Raji (cell line): ENCODE data around the gene THSD7A.

Experiments
- POLR2A ChIP-seq: IDR thresholded peaks from 2 replicates; pipeline ENCODE4 v1.6.1; 2011; ENCODE audit warnings: low read depth, low read length, control low read depth; ENCODE audit not compliant: insufficient read depth

The THSD7A gene

DNA sequence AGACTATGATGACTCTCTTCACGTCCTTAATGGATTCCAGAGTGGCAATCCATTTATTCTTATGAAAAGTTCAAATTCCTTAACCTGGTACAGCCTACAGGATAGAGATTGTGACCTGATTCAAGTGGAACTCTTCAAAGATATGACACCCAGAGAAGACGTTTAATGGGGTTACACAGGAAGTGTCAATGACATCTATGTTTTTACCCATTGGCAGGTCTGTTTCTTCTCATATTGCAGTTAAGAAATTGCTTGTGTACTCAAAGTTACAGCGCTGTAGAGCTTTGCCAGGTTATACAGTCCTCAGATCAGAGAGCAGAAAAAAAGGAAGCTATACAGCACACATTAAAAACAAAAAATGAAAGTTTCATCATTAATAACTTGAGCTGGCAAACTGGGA is 367.4 kb downstream of the THSD7A start:
- no peak for TF ChIP-seq POLR2A

DNA sequence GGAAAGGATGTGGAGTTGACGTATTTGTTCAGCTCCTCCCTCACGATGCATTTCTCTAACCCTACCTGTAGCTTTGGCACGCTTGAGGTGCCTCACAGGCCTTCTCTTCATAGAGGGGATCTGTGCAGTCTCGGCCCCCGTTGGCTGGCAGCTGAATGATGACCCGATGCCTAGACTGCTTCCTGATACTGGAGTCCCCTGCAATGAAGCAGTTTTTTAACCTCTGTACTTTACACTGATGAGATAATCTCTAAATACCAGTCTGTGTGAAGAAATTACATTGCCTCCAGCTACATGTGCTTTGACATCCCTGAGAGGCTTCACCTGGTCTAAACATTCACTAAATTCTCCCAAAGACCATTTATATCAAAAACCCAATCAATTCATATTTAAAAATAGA is 370.1 kb downstream of the THSD7A start:
- TF ChIP-seq POLR2A, result no peak

DNA sequence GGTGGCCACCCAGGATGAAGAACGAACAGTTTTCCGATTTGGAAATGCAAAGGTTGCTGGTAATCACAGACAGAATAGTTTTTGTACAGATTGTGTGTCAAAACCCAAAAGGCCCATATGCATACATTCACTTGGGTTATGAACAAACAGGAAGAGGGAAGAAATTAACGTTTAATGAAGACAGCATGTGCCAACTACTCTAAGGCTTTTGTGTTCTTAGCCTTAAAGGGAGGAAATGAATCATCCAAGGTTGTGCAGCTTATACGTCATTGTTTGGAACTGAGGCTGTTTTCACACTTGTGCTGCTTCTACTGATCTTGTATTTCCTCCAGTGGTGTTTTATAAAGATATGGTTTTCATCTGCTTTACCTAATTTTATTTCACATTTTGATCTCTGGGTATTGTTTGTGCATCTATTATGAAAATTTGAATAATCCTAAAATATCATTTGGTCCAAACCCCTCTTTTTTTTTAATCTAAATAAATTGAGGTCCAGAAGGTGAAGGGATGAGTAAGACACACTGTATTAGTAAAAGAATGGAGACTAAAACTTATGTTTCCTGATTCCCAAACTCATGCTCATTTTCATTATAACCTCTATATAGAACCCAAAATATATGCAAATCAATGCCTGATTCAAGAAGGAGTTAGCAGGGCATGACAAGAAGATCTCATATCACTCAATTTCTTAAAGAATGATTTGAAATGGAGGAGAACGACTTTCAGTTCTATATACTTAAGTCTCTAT is 373.1 kb downstream of the THSD7A start:
- TF ChIP-seq POLR2A, result no peak

DNA sequence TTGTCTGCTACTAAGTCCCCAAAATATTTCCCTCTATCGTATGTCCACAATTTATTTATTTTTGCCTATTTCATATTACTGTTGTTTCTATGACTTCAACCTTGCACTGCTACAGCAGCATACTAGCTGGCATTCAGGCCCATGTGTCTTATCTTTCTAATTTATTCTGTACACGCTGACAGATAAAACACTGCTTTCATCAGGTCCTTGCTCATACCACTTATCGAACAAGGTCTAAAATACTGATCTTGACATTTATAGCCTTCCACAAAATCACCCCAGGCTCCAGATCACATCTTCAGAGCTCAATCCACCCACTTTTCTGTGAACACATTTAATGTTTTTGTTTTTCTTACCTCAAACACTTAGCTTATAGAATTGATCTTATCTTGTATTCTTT is 374.6 kb downstream of the THSD7A start:
- no peak for TF ChIP-seq POLR2A

DNA sequence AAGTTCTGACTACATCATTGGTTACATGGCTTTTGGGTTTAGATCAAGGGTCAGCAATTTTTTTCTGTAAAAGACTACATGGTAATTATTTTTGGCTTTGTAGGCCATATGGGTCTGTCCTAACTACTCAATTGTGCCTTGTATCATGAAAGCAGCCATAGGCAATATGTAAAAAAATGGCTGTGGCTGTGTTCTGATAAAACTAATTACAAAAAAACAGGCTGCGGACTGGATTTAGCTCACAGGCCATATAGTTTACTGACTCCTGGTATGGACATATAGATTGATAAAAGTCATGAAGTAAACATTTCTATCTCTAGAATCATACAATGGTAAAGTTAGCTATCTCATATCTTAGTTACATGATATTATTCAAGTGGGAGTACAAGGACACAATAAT is 375.4 kb downstream of the THSD7A start:
- no peak for TF ChIP-seq POLR2A

DNA sequence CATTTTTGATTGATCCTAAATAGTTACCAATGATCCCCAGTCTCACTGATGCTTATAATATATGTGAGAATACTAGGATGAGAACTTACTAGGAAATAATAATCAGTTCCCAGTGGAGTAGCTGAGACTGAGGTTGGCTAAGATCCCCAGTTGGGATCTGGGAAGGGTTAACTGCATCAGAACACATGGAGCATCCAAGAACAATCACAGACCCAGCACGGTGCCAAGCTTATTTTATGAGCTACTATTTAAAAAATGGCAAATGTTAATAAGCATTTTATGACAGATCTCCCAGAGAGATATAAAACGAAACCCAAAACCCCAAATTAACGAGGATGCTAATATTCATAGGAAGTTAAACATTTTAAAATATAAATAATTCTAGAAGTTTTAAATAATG is 379.5 kb downstream of the THSD7A start:
- no peak for TF ChIP-seq POLR2A

DNA sequence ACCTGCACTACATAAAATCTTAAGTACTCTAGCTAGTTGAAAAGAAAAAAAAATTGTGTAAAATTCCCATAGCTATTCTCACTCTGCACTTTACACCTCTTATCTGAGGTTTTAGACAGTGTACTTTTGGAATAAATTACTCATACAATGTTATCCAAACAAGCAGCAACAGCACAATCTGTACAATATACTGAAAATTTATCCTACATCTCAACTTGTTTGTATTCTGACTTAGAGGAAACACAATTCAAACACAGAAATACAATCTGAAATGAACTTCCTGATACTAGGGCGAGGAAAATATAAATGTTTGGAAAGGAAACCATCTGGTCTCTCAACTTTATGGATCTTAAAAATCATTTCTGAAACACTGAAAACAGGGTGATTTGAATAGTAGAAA is 381.7 kb downstream of the THSD7A start:
- TF ChIP-seq POLR2A, result no peak

DNA sequence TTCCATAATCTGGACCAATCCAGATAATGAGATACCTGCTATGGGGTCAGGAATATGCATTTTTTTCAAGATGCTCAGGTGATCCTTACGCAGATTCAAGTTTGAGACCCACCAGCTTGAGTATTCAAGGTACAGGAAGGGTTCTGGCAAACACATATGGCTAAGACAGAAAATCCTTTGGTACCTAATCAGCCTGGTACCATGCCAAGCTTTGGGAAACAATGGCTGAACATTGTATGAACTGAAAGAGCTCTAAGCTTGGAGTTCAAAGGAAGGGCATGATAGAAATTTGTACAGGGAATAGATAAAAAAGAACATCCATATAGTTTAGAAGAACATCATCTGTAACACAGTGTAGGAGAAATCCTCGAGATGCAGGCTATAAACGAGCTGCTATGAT is 382.7 kb downstream of the THSD7A start:
- no peak for TF ChIP-seq POLR2A

DNA sequence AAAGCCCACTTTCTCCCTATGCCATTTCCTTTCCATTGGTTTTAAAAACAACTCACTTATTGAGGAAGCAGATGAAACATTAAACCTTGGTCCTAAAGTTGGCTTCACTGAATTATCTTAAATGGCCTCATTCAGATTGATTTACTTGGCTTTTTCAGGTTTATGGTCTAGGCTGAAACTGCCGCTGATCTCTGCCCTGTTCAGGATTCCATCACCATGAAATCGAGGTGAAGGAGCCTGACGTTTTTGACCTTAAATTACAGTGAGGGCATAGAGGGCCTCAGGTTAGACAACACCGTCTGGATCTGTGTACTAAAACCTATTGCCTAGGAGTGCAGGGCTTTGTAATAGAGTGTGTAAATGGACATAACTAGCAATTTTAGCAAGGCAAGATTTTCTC is 383.7 kb downstream of the THSD7A start:
- no peak for TF ChIP-seq POLR2A

DNA sequence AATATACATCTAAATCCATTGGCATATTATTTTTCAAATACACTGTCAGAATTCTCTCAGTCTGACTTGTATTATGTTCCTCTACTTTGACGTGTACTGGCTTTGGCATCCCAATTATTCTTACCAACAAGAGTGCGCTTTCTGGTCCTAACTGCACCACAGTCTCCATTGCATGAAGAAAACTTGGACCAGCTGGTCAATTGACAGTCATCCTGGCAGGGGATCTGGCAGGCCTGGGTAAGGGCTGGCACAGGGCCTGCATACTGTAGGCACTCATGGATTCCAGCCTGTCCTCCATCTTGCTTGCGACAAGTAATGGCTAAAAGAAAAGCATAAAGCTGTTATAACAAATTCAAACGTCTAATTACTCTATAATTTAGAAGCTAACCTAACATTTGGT is 384.9 kb downstream of the THSD7A start:
- no peak for TF ChIP-seq POLR2A

DNA sequence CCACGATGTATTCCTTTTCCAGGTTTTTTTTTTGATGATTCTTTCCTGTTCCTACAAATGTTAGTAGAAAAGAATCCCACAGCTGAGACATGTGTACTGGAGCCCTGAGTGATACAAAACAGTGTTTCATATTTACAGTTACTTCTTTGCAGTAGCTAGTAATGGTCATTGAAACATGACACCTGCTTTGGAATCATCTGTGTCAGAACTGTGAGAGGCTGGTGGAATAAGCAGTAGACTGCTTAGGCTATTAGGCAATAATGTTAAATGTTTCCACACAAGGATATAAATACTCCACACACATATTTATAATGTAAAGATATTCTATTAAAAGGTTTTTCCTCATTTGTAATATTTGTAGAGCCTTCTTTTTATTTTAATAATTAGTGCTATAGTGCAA is 394.0 kb downstream of the THSD7A start:
- no peak for TF ChIP-seq POLR2A

DNA sequence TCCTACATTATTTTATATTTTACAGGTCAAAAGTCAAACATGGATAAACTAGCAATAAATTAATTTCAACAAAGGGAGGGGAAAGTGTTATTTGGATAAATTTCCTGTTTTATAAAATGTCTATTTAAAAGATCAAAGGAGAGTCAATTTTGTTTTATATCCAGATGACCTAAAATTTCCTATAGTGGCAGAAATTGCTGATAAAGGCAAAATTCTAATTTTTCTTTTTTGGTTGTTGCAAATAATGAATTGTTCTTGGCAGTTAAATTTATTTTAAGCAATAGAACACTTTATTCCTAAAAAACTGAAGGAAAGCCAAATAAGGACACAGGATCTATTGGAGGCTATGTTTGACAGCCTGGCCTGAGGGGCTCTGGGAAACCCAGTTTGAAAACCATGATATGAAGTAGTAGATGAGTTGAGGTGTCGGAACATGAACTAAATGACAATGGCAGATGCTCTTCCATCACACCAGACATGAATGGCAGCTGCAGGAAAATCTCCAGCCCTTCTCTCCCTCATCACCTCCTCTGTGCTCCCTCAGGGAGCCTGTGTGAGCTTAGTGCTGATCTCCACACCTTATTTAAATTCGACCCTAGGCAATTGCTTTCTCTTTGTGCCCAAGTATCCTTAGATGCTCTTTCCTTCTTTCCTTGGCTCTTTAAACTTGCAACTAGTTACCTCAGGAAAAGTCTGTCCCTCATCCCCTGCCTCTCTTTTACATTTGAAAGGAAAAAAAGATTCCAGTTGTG is 395.0 kb downstream of the THSD7A start:
- TF ChIP-seq POLR2A, result no peak

DNA sequence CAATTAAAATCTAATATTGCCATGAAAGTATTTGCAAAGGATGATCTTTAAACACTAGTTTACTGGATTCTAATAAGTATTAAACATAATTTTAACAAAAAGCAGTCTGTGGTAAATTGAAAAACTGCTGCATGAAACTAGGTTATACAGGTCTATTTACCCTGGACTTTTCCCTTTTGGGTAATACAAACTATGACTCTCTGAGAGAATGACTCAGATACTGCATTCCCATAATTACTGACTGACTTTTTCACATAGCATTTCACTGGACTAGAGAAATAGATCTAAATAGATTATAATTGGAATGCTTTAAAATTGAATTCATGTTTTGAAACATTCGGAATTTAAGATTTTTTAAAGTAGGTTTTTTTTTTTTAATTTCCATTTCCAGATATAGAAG is 395.7 kb downstream of the THSD7A start:
- no peak for TF ChIP-seq POLR2A

DNA sequence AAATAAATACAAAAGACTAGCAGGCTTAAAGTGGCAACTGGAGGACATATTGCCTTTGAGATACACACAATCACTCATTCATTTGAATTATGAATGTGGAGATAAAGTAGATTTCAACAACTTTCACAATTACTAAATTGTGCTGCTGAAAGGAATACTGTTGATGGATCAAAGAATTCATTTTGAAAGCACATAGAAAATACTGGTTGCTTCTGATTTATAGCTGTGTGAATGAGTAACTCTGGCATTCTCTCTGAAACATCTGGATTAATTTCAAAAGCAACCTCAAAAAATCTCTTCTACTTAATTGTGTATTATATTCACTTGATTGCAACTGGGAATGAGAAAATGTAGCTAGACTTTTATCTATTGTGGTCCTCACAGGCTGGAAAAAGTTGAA is 397.6 kb downstream of the THSD7A start:
- no peak for TF ChIP-seq POLR2A

DNA sequence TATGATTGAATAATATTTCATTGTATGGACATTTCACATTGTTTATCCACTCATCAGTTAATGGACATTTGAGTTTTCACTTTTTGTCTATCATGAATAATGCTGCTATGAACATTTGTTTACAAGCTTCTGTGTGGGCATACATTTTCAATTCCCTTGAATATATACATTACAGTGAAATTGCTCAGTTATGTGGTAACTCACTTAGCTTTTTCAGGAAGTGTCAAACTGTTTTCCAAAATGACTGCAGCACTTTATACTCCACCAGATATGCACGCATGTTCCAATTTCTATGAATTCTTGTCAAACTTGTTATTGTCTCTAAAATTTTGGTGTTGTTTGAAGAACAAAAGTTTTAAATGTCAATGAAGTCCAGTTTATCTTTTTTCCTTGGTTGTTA is 401.2 kb downstream of the THSD7A start:
- TF ChIP-seq POLR2A, result no peak

DNA sequence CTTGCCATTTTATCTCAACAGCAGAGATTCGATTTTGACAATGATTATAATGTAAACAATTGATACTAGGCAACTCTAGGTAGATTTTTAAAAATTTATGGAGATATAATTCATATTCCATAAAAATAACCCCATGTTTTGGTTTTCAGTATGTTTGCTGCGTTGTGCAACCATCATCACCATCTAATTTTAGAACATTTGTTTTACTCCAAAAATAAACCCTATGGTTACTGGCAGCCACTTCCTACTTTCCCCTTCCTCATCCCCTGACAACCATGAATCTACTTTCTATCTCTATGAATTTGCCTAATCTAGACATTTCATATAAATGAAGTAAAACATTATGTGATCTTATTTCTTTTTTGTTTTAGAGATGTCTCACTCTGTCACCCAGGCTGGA is 401.9 kb downstream of the THSD7A start:
- no peak for TF ChIP-seq POLR2A

DNA sequence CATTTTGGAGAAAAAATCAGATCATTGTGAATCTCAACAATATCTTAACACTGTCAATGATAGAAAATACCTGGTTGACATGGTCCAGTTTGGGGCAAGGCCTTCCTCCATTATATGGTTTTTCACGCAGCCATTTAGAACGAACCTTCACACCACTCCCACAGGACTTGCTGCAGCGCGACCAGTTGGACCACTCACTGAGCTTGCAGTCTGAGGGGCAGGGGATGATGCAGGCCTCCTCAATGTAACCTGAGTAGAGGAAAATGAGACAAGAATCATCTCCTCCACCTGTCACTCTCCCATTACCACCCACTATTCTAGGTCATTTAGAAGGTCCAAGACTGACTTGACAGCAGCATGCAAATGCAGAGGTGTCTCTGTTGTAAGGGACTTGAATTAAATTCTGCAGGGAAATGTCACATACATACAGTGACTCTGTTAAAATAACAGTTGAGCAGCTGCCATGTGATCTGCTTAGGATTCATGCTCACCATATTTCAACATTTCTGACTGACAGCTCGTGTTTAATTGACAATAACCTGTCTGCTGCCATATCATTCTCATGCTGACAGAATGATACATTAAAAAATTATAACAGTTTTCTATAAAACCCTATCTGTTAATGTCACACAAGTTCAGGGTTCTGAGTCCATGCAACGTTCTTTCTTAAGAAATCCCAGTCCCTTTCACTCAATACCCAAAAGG is 403.0 kb downstream of the THSD7A start:
- no peak for TF ChIP-seq POLR2A
